22Rv1 (cell line): ENCODE measurements around the gene FHOD3.

Source experiments
- CTCF ChIP-seq: fragments of 450-650 bp; IDR thresholded peaks from 2 replicates; pipeline ENCODE4 v1.5.1; 2017; ENCODE audit warnings: mild to moderate bottlenecking
- ZFX ChIP-seq: fragments of 450-650 bp; IDR thresholded peaks from 2 replicates; pipeline ENCODE4 v1.6.1; 2017; ENCODE audit warnings: antibody characterized with exemption, borderline replicate concordance

GRCh38 chr18:36825526-36825925, 528.0 kb downstream of the FHOD3 start:
- TF ChIP-seq CTCF (no peak), ZFX (no peak)
